HG03457 (cell line): Measurements from ENCODE around the gene EPB41L2.
A peak's percentile ranks its signal among the peaks of the same experiment; 100 is the strongest.
"Not testable (repeated sequence)": the region's sequence is repeated elsewhere in the genome, so short reads cannot be mapped to it uniquely, and the experiment has no call there.

ENCODE experiments used
- ATAC-seq: cut with Tn5 transposase; IDR thresholded peaks from one replicate; pipeline ENCODE4 v1.9.1; 2021; ENCODE audit warnings: moderate number of reproducible peaks; ENCODE audit not compliant: unreplicated experiment

The EPB41L2 gene

DNA sequence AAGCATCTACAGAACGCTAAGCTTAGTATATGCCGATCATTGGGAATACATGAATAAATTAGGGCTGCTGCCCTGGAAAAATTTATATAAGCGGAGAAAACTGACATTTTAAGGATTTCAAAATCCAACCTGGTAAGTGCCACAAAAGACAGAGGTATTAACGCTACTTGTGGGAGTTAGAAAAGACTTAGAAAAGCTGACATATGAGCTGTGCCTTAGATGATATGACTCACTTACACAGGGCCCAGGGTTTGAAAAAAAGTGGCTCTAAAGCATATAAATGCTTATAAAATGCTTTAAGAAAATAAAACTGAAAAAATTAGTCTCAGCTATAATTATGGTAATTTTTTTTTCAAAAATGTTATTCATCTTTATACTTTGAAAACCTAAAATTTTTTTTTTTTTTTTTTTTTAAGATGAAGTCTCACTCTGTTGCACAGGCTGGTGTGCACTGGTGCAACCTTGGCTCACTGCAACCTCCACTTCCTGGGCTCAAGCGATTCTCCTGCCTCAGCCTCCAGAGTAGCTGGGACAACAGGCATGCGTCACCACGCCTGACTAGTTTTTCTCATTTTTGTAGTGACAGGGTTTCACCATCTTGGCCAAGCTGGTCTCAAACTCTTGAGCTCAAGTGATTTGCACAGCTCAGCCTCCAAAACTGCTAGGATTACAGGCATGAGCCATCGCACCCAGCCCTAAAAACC is 25.7 kb downstream of the EPB41L2 start:
- no peak for ATAC-seq

GRCh38 chr6:131036601-131037000 is 26.4 kb downstream of the EPB41L2 start:
- no peak for ATAC-seq

GRCh38 chr6:131036143-131036542 is 26.9 kb downstream of the EPB41L2 start:
- no peak for ATAC-seq

DNA sequence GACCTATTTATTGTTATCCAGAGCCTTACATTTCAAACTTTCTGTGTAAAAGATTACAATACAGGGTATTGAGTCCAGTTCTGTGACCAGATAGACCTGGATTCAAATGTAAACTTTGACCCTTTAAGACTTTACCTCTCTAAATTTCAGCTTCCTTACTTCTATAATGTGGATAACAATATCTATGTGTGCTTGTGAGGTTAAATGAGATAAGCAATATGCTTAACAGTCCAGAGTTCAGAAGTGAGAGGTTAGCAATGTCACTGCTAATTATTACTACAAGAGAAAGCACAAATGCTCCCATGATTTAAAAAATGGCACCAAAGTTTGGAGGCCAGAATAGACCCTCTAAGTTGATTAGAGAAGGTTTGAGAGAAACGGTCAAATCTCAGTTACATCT is 27.5 kb downstream of the EPB41L2 start:
- ATAC-seq: no peak

DNA sequence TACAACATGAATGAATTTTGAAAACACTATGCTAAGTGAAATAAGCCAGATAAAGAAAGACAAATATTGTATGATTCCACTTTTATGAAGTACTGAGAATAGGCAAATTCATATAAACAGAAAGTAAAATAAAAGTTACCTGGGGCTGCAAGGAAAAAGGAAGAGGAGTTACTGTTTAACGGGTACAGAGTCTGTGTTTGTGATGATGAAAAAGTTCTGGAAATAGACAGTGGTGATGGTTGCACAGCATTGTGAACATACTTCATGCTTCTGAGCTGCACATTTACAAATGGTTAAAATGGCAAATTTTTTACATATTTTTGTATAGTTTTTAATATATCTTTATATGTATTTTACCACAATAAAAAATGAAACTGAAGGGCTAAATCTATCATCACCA is 29.4 kb downstream of the EPB41L2 start:
- ATAC-seq: no peak

DNA sequence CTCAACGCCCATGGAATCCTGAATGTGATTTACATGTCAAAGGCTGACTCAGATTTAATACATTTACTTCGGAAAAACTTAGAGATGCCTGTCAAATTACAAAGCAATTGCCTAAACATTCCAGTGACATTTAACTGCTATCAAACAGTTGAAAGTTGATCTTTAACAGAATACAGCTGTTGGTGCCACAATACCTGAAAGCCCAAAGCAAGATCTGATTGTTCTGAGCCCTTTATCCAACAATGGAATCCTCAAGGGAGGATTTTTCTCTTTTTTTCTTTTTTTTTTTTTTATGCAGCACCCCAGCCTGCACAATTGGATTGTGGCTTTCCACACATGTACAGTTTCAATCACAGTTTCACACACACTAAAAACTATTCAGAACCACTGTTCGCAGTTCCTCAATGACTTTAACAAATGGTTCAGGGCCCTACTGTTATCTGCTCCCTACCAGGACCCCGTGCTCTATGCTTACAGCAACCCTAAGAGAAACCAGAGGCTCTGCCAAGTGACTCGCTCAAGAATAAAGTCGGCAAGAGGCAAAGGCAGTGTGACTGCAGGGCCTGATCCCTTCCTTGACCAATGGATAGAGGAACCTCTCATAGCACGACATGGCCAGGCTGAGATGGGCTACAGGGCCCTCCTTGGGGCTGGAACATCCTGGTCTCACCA is 33.3 kb downstream of the EPB41L2 start:
- peak; percentile 86 for ATAC-seq

- no peak for ATAC-seq
Measured at GRCh38 chr6:131027326-131027725, 35.7 kb downstream of the EPB41L2 start.

- no peak for ATAC-seq
Measured at GRCh38 chr6:131026243-131026642, 36.8 kb downstream of the EPB41L2 start.

DNA sequence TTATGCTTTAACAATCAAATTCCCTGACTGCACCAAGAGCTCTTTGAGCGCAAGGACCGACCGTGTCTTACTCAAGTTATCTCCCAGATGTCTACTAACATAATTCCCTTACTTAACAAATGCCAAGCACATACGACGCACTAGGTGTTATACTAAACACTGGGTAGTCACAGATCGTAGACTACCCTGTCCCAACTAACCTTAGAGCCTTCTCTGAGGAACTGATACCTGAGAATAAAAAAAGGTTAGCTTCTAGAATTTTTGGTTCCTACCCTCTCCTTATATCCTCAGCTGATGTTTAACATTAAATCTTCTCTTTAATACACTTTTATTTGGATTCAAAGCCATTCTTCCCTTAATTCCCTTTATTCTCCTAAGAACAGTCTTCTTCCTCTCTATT is 38.5 kb downstream of the EPB41L2 start:
- ATAC-seq: no peak

DNA sequence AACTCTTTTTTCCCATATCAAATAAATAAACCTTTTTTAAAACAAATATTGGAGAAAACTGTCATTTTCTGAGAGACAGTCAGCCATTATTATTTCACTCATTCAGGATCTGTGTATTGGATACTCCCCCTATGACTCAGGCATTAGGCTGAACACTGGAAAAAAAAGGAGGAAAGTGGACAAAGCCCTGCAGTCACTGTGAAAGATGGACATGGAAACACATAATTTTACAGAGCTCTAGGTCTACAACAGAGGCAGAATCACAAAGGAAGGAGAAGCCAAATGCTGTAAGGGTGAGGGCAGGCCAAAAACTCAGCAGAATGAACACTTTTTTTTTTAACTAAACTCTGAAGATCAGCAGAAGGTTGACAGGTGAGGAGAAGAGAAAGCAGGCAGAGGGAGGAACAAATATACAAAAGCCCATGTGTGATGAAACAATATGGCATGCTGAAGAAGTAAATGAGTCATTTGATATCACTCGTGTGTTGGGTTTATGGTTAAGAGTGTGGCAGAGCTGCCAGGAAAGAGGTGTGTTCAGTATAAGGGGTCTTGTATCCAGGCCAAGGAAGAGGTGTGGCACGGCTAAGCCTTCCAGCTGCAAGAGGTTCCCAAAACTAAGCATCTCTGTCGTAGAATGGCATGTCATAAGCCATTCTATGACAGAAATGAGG is 39.1 kb downstream of the EPB41L2 start:
- no peak for ATAC-seq

GRCh38 chr6:131022691-131023090 is 40.4 kb downstream of the EPB41L2 start:
- ATAC-seq: no peak

DNA sequence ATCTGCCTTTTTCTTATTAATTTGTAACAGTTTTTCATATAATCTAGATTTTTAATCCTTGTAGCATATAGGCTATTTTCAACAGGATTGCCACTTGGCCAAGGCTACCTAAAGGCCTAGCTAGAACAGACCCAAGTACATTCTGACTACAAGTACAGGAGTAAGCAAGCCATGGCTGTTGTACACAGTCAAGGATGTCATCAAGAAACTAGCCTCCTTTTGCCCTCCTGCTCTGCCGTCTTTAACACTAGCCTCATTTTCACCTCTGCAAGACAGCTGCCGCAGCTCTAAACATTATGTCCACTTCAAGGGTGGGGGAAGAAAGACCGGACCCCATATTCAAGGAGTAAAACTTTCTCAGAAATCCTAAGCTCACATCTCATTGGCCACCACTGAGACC is 45.1 kb downstream of the EPB41L2 start:
- no peak for ATAC-seq

GRCh38 chr6:131015630-131016263 is 47.3 kb downstream of the EPB41L2 start:
- ATAC-seq: no peak

DNA sequence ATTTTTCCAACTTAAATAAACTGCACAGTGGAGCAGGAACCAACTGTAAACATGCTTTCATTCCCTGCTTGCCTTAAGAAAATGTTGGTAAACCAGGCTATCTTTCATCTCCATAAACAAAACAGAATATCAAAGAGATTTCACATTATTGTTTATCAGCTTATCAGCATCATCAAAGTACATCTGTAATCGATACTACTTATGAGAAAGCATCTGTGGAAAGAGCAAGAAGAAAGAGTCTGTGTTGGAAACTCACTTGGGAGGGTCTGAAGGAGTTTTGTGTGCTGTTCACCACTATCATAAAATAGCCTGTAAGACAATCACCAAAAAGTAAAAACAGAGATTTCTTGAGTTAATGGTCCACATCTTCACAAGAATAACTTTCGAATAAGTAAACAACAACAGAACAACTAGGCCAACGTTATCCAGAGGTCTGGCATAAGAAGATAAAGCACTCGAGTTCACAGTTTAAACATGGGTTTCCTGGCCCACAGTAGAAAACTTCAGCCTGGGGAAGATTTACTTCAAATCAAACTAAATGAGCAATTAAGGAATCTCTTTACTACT is 47.9 kb downstream of the EPB41L2 start:
- ATAC-seq: no peak

- no peak for ATAC-seq
Measured at GRCh38 chr6:131014080-131014776, 48.8 kb downstream of the EPB41L2 start.

GRCh38 chr6:131013495-131013894 is 49.5 kb downstream of the EPB41L2 start:
- ATAC-seq: no peak

- ATAC-seq: no peak
Measured at GRCh38 chr6:131009790-131010189, 53.3 kb downstream of the EPB41L2 start.

DNA sequence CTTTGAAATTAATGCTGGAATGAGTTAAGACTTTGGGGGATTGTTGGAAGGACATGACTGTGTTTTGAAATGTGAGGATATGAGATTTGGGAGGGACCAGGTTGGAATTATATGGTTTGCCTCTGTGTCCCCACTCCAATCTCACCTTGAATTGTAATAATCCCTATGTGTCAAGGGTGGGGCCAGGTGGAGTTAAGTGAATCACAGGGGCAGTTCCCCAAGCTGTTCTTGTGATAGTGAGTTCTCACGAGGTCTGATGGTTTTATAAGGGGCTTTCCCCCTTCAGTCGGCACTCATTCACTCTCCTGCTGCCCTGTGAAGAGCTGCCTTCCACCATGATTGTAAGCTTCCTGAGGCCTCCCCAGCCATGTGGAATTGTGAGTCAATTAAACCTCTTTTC is 54.1 kb downstream of the EPB41L2 start:
- not testable (repeated sequence) for ATAC-seq

GRCh38 chr6:131007964-131008363 is 55.1 kb downstream of the EPB41L2 start:
- not testable (repeated sequence) for ATAC-seq

- no peak for ATAC-seq
Measured at GRCh38 chr6:131007286-131007685, 55.8 kb downstream of the EPB41L2 start.
